BLaER1 treated with 17β-estradiol and CSF1 and Interleukin-3, amounts not matched to agents 10 nM and 100 nM (cell line): ENCODE data around the gene FUS.

Experiments used
- H3K27ac ChIP-seq, 11 experiments: shearing (Covaris generic); formaldehyde crosslinking; 2 replicates each; pipeline ENCODE4 v1.8.1; 2022
- H3K27me3 ChIP-seq, 11 experiments: shearing (Covaris generic); formaldehyde crosslinking; 2 replicates each; pipeline ENCODE4 v1.8.1; 2022
- H3K36me3 ChIP-seq, 11 experiments: shearing (Covaris generic); formaldehyde crosslinking; 2 replicates each; pipeline ENCODE4 v1.8.1; 2022
- H3K4me1 ChIP-seq, 10 experiments: shearing (Covaris generic); formaldehyde crosslinking; 2 replicates each; pipeline ENCODE4 v1.8.1; 2022
- H3K4me2 ChIP-seq, 11 experiments: shearing (Covaris generic); formaldehyde crosslinking; 2 replicates each; pipeline ENCODE4 v1.8.1; 2022
- H3K4me3 ChIP-seq, 10 experiments: shearing (Covaris generic); formaldehyde crosslinking; 2 replicates each; pipeline ENCODE4 v1.8.1; 2022
- H3K9ac ChIP-seq, 11 experiments: shearing (Covaris generic); formaldehyde crosslinking; 2 replicates each; pipeline ENCODE4 v1.8.1; 2022
- H3K9me3 ChIP-seq, 11 experiments: shearing (Covaris generic); formaldehyde crosslinking; replicated peaks in 1 of 11; 2 replicates each; pipeline ENCODE4 v1.8.1; 2022
- H4K20me1 ChIP-seq, 11 experiments: shearing (Covaris generic); formaldehyde crosslinking; 2 replicates each; pipeline ENCODE4 v1.8.1; 2022
- Cebpa-rat ChIP-seq, 11 experiments: shearing (Covaris generic); IDR thresholded peaks; 2 replicates each; pipeline ENCODE4 v1.8.1; 2022

Gene FUS

GRCh38 chr16:31224092-31224955 is 44.4 kb downstream of the FUS start:
- Histone ChIP-seq H3K4me3 (no peak overlapping the region), H3K9ac (no peak overlapping the region), H3K4me2 (no peak overlapping the region), H4K20me1 (no peaks in the 10 kb centered on the region), H3K4me1 (peaks cover 0 to 18% (median 3%) of the 10 kb centered on the region in 10 experiments; a peak in 8 of 20 replicates), H3K27me3 (peaks cover 0 to 9% (median 0%) of the 10 kb centered on the region in 11 experiments; a peak in 3 of 22 replicates), H3K36me3 (no peaks in the 10 kb centered on the region; a peak in 1 of 22 replicates), H3K9me3 (no peaks in the 10 kb centered on the region; a peak in 1 of 22 replicates), H3K27ac (no peak overlapping the region)
- TF ChIP-seq Cebpa-rat (IDR thresholded peaks at IDR 0.05) = no peak

- H4K20me1 ChIP-seq = no peaks in the 10 kb centered on the region
- H3K4me2 ChIP-seq = no peak overlapping the region
- peaks cover 0 to 9% (median 0%) of the 10 kb centered on the region in 11 experiments; a peak in 3 of 22 replicates for H3K27me3 ChIP-seq
- H3K4me3 ChIP-seq = no peak overlapping the region
- TF ChIP-seq Cebpa-rat (IDR thresholded peaks at IDR 0.05) = no peak
- H3K36me3 ChIP-seq = no peaks in the 10 kb centered on the region; a peak in 1 of 22 replicates
- no peaks in the 10 kb centered on the region; a peak in 1 of 22 replicates for H3K9me3 ChIP-seq
- H3K4me1 ChIP-seq = peaks cover 0 to 22% (median 3%) of the 10 kb centered on the region in 10 experiments; a peak in 8 of 20 replicates
- H3K9ac ChIP-seq = no peak overlapping the region
- no peak overlapping the region for H3K27ac ChIP-seq
Observed at GRCh38 chr16:31225193-31225592, 45.3 kb downstream of the FUS start.

- peaks cover 10 to 23% (median 14%) of the 10 kb centered on the region in 11 experiments for H3K9me3 ChIP-seq
- H3K9ac ChIP-seq = no peak overlapping the region
- H3K4me2 ChIP-seq = no peak overlapping the region
- H3K4me1 ChIP-seq = peaks cover 0 to 11% (median 0%) of the 10 kb centered on the region in 10 experiments; a peak in 4 of 20 replicates
- H3K36me3 ChIP-seq = no peaks in the 10 kb centered on the region; a peak in 1 of 22 replicates
- no peaks in the 10 kb centered on the region for H4K20me1 ChIP-seq
- no peaks in the 10 kb centered on the region for H3K27me3 ChIP-seq
- H3K4me3 ChIP-seq = no peak overlapping the region
- no peak overlapping the region for H3K27ac ChIP-seq
- TF ChIP-seq Cebpa-rat (IDR thresholded peaks at IDR 0.05) = no peak
Observed at GRCh38 chr16:31228206-31228605, 48.3 kb downstream of the FUS start.

GRCh38 chr16:31229501-31229900 is 49.6 kb downstream of the FUS start:
- Histone ChIP-seq H3K27me3 (no peaks in the 10 kb centered on the region), H3K36me3 (no peaks in the 10 kb centered on the region; a peak in 1 of 22 replicates), H3K27ac (no peak overlapping the region), H4K20me1 (no peaks in the 10 kb centered on the region), H3K4me1 (peaks cover 0 to 11% (median 0%) of the 10 kb centered on the region in 10 experiments; a peak in 4 of 20 replicates), H3K9me3 (peaks cover 23 to 36% (median 27%) of the 10 kb centered on the region in 11 experiments), H3K4me2 (no peak overlapping the region), H3K9ac (no peak overlapping the region), H3K4me3 (no peak overlapping the region)
- no peak for TF ChIP-seq Cebpa-rat (IDR thresholded peaks at IDR 0.05)

DNA sequence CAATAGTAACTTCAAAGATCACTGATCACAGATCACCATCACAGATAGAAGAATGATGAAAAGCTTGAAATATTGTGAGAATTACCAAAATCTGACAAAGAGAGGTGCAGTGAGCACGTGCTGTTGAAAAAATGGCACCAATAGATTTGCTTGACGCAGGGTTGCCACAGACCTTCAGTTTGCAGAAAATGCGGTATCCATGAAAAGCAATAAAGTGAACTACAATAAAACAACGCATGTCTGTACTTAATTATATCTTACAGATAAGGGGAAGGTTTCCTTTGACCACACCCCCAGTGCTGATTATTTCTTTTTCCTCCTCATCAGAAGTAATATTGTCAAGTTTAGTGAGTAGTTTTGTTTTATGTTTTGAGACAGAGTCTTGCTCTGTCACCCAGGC is 58.1 kb downstream of the FUS start:
- Histone ChIP-seq H3K27ac (no peak overlapping the region), H4K20me1 (no peaks in the 10 kb centered on the region), H3K9me3 (peaks cover 23 to 33% (median 26%) of the 10 kb centered on the region in 11 experiments), H3K27me3 (no peaks in the 10 kb centered on the region), H3K4me2 (no peak overlapping the region), H3K4me3 (no peak overlapping the region), H3K9ac (no peak overlapping the region), H3K36me3 (no peaks in the 10 kb centered on the region; a peak in 1 of 22 replicates), H3K4me1 (peaks cover 0 to 26% (median 12%) of the 10 kb centered on the region in 10 experiments; a peak in 19 of 20 replicates)
- no peak for TF ChIP-seq Cebpa-rat (IDR thresholded peaks at IDR 0.05)
